K562 (cell line): ENCODE measurements around the gene SCT.

ENCODE experiments used
- CREB1 ChIP-seq, 2 experiments: sonication (generic) in 1 of 2; formaldehyde crosslinking in 1 of 2; IDR thresholded peaks; 2 replicates each; pipeline versions ENCODE4 v1.6.1 to v1.8.0; 2012 to 2022; ENCODE audit warnings: inconsistent platforms in 1 of 2, mild to moderate bottlenecking in 1 of 2, missing genetic modification reagents in 1 of 2, moderate library complexity in 1 of 2
- CTCF ChIP-seq, 3 experiments: IDR thresholded peaks in 2 of 3; conservative IDR thresholded peaks in 1 of 3; 2 replicates each; pipeline ENCODE4 v1.5.1; 2011 to 2012; ENCODE audit warnings: low read length in 3 of 3, mild to moderate bottlenecking in 3 of 3, control low read depth in 2 of 3, improper control_type of control experiment in 1 of 3, inconsistent platforms in 1 of 3, low read depth in 1 of 3, mixed read lengths in 1 of 3, moderate library complexity in 1 of 3; ENCODE audit not compliant: insufficient read depth in 2 of 3
- MAZ ChIP-seq, 2 experiments: fragments of 450-650 bp in 1 of 2; sonication (generic) in 1 of 2; formaldehyde crosslinking; IDR thresholded peaks in 1 of 2; conservative IDR thresholded peaks in 1 of 2; 2 replicates each; pipeline versions ENCODE4 v1.4.0 to v1.5.0; 2020; ENCODE audit warnings: mild to moderate bottlenecking in 1 of 2, missing genetic modification reagents in 1 of 2
- NRF1 ChIP-seq, 2 experiments: fragments of 450-650 bp; IDR thresholded peaks in 1 of 2; conservative IDR thresholded peaks in 1 of 2; 2 replicates each; pipeline ENCODE4 v1.6.1; 2014; ENCODE audit warnings: mild to moderate bottlenecking in 2 of 2
- PHF21A ChIP-seq: fragments of 450-650 bp; IDR thresholded peaks from 2 replicates; pipeline ENCODE4 v1.6.1; 2017; ENCODE audit warnings: low read depth, borderline replicate concordance
- PHTF2 ChIP-seq: fragments of 250-450 bp; sonication (Bioruptor Pico); IDR thresholded peaks from 2 replicates; pipeline ENCODE4 v1.5.0; 2021; ENCODE audit warnings: mild to moderate bottlenecking
- POLR2AphosphoS2 ChIP-seq: IDR thresholded peaks from 2 replicates; pipeline ENCODE4 v1.6.1; 2012; ENCODE audit warnings: low read length, improper control_type of control experiment
- RFX5 ChIP-seq: IDR thresholded peaks from 2 replicates; pipeline ENCODE4 v1.6.1; 2011; ENCODE audit warnings: low read depth, mild to moderate bottlenecking, improper control_type of control experiment, low read length
- SIN3A ChIP-seq, 2 experiments: fragments of 150-350 bp in 1 of 2; IDR thresholded peaks; 2 replicates each; pipeline ENCODE4 v1.6.1; 2011 to 2016; ENCODE audit warnings: borderline replicate concordance in 2 of 2, low read depth in 2 of 2, low read length in 2 of 2, mild to moderate bottlenecking in 2 of 2, moderate library complexity in 2 of 2; ENCODE audit not compliant: control insufficient read depth in 1 of 2
- ZC3H11A ChIP-seq: IDR thresholded peaks from 2 replicates; pipeline ENCODE4 v1.6.1; 2012; ENCODE audit warnings: low read depth, low read length, improper control_type of control experiment
- ZNF274 ChIP-seq: IDR thresholded peaks from 2 replicates; pipeline ENCODE4 v1.6.1; 2011; ENCODE audit warnings: low read depth, mild to moderate bottlenecking, low read length, moderate library complexity, borderline replicate concordance
- ZNF444 ChIP-seq: fragments of 250-450 bp; sonication (Bioruptor Pico); IDR thresholded peaks from 2 replicates; pipeline ENCODE4 v1.4.0; 2020; ENCODE audit warnings: mild to moderate bottlenecking, moderate library complexity

GRCh38 chr11:607971-608659 lies 18.9 kb downstream of the SCT start:
- TF ChIP-seq CTCF (IDR thresholded peaks at IDR 0.05 in 2 of 3, conservative IDR thresholded peaks at IDR 0.05 in 1 of 3; ENCODE audit: insufficient read depth in 2 of 3, low read depth in 1 of 3, low read length in 3 of 3) (no peak), ZC3H11A (no peak), ZNF274 (no peak), PHF21A (no peak), POLR2AphosphoS2 (no peak), CREB1 (IDR thresholded peaks at IDR 0.05) (no peak), CREB1 (CRISPR knock-in tag; IDR thresholded peaks at IDR 0.05) (no peak), ZNF444 (no peak), NRF1 (conservative IDR thresholded peaks at IDR 0.05 in 1 of 2, IDR thresholded peaks at IDR 0.05 in 1 of 2) (no peak), MAZ (CRISPR knock-in tag; conservative IDR thresholded peaks at IDR 0.05 in 1 of 2, IDR thresholded peaks at IDR 0.05 in 1 of 2) (no peak), PHTF2 (CRISPR knock-in tag) (no peak), SIN3A (IDR thresholded peaks at IDR 0.05; ENCODE audit: borderline replicate concordance in 2 of 2, control insufficient read depth in 1 of 2, low read depth in 2 of 2, low read length in 2 of 2) (no peak), RFX5 (no peak)
